Measurements from ENCODE around the gene GAB3. TPM values are rescaled to one million over a fixed set of nuclear protein-coding genes. Genes with fewer than 3 reads are reported as not detected.
"Not testable (repeated sequence)": the region's sequence is repeated elsewhere in the genome, so short reads cannot be mapped to it uniquely, and the experiment has no call there.

The GAB3 gene
- total RNA-seq, 4 donors from 2014 or later = 2.9 to 5.5 (median 5.1) TPM

DNA sequence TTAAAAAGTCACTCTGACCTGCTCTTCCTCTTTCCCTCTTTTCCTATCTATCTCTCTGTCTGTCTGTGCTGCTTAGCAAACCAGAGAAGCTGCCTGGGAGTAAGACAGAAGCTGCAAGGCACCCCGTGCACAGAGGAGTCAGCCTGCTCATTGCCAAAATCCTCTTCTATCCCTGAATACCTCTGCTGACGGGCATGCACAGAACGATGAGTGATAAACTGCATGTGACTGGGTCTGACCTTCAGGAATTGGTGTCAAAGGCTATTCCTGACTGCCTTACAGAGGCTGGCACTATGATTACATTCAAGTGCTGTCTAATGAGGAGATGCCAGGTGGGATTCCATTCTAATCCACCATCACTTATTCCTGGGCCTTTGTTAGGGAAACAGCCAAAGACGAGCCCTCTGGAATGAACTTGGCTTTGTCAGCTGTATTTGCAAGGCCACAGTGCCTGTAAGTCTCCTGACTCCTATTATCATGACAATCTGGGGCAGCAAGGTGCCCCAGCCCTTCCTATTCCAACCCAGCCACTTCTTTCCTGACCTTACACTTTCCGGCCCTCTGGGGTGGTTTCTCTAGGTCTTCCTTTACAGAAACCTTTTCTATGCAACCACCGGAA is 52.1 kb downstream of the GAB3 start:
- no peaks in the 10 kb centered on the region for H3K27me3 ChIP-seq
- ATAC-seq = no peak
- no peak overlapping the region for H3K4me3 ChIP-seq
- H3K27ac ChIP-seq = no peak overlapping the region
- no peak for TF ChIP-seq EP300 (IDR thresholded peaks at IDR 0.05)
- no peak for TF ChIP-seq POLR2AphosphoS5 (IDR thresholded peaks at IDR 0.05)
- TF ChIP-seq, protein P1, sequence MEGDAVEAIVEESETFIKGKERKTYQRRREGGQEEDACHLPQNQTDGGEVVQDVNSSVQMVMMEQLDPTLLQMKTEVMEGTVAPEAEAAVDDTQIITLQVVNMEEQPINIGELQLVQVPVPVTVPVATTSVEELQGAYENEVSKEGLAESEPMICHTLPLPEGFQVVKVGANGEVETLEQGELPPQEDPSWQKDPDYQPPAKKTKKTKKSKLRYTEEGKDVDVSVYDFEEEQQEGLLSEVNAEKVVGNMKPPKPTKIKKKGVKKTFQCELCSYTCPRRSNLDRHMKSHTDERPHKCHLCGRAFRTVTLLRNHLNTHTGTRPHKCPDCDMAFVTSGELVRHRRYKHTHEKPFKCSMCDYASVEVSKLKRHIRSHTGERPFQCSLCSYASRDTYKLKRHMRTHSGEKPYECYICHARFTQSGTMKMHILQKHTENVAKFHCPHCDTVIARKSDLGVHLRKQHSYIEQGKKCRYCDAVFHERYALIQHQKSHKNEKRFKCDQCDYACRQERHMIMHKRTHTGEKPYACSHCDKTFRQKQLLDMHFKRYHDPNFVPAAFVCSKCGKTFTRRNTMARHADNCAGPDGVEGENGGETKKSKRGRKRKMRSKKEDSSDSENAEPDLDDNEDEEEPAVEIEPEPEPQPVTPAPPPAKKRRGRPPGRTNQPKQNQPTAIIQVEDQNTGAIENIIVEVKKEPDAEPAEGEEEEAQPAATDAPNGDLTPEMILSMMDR (IDR thresholded peaks at IDR 0.05) = no peak
- no peak for TF ChIP-seq POLR2A (IDR thresholded peaks at IDR 0.05)
- 60 to 67% methylated on average over 3 of the region's 6 CpGs for WGBS, 2 donors (ENCODE audit: low coverage in 1 of 2)
- no peaks in the 10 kb centered on the region for H3K9me3 ChIP-seq
- H3K36me3 ChIP-seq = peaks cover 0 to 11% of the 10 kb centered on the region in 2 donors
- no peaks in the 10 kb centered on the region for H3K4me1 ChIP-seq

- ATAC-seq = no peak
- no peak overlapping the region for H3K27ac ChIP-seq
- H3K36me3 ChIP-seq = peaks cover 0 to 11% of the 10 kb centered on the region in 2 donors
- no CpG with 5 or more reads among the region's 1 CpG for WGBS, 2 donors (ENCODE audit: low coverage in 1 of 2)
- H3K4me3 ChIP-seq = no peak overlapping the region
- no peaks in the 10 kb centered on the region for H3K9me3 ChIP-seq
- no peaks in the 10 kb centered on the region for H3K4me1 ChIP-seq
- TF ChIP-seq, protein P1 (IDR thresholded peaks at IDR 0.05) = no peak
- TF ChIP-seq POLR2A (IDR thresholded peaks at IDR 0.05) (no peak), EP300 (IDR thresholded peaks at IDR 0.05) (no peak), POLR2AphosphoS5 (IDR thresholded peaks at IDR 0.05) (no peak)
- no peaks in the 10 kb centered on the region for H3K27me3 ChIP-seq
These were observed 54.2 kb downstream of the GAB3 start for GRCh38 chrX:154696676-154697045.

DNA sequence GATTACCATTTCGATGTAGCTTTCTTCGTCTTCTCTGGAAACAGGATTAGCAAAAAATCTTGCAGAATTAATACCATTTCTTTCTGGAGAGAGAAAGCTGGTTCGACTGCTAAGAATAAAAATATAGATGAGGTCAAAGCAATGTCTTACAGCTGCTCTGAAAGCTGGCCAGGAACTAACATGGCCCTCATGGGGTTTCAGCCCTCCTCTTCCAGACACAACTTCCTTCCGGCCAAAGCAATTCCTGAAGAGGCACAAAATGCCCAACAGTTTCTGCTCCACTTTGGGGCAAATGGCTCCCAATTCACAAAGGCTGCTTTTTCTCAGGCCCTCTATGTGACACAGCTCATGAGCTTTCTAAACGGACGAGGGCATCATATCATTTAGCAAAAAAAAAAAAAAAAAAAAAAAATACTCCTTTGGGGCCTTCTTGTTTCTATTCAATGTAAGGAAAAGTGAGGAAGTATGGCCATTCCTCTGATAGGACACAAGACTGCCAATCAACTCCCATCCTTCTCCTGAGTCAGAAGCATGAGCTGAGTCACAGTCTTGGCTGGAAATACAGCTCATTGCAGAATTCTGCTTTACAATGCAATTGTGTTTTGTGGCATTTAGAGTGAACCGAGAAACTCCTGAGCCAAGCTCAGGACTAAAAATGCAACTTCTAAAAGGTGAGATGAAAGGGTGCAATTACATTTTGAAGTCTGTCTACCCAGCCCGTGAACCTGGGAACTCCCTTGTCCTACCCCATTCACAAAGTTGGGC is 54.8 kb downstream of the GAB3 start:
- Histone ChIP-seq H3K27ac (no peak overlapping the region), H3K36me3 (peaks cover 0 to 11% of the 10 kb centered on the region in 2 donors), H3K27me3 (no peaks in the 10 kb centered on the region), H3K9me3 (no peaks in the 10 kb centered on the region), H3K4me3 (no peak overlapping the region), H3K4me1 (no peaks in the 10 kb centered on the region)
- TF ChIP-seq EP300 (IDR thresholded peaks at IDR 0.05) (no peak), POLR2AphosphoS5 (IDR thresholded peaks at IDR 0.05) (no peak), POLR2A (IDR thresholded peaks at IDR 0.05) (no peak)
- TF ChIP-seq, protein P1 (IDR thresholded peaks at IDR 0.05) = no peak
- ATAC-seq = no peak
- 55 to 66% methylated on average over 4 to 8 of the region's 8 CpGs for WGBS, 2 donors (ENCODE audit: low coverage in 1 of 2)

DNA sequence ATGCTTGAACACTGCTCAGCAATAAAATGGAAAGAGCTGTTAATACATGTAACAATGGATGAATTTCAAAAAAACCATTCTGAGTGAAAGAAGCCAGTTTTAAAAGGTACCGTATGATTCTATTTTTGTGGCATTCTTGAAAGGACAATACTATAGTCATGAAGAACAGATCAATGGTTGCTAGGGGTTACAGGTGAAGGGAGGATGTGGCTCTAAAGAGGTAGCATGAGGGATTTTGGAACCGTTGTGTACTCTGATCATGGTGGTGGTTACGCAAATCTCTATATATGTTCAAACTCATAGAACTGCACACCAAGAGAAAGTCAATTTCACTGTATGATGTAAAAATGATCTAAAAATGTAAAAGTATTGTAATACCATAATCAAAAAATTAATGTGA is 57.5 kb downstream of the GAB3 start:
- ATAC-seq = no peak
- no peaks in the 10 kb centered on the region for H3K9me3 ChIP-seq
- H3K27me3 ChIP-seq = no peaks in the 10 kb centered on the region
- H3K36me3 ChIP-seq = no peaks in the 10 kb centered on the region
- no peaks in the 10 kb centered on the region for H3K4me1 ChIP-seq
- no peak overlapping the region for H3K4me3 ChIP-seq
- 85 to 90% methylated on average over 3 of the region's 3 CpGs for WGBS, 2 donors (ENCODE audit: low coverage in 1 of 2)
- H3K27ac ChIP-seq = no peak overlapping the region
- TF ChIP-seq, protein P1 (IDR thresholded peaks at IDR 0.05) = no peak
- TF ChIP-seq EP300 (IDR thresholded peaks at IDR 0.05) (no peak), POLR2AphosphoS5 (IDR thresholded peaks at IDR 0.05) (no peak), POLR2A (IDR thresholded peaks at IDR 0.05) (no peak)

DNA sequence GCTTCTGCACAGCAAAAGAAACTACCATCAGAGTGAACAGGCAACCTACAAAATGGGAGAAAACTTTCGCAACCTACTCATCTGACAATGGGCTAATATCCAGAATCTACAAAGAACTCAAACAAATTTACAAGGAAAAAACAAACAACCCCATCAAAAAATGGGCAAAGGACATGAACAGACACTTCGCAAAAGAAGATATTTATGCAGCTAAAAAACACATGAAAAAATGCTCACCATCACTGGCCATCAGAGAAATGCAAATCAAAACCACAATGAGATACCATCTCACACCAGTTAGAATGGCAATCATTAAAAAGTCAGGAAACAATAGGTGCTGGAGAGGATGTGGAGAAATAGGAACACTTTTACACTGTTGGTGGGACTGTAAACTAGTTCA is 60.4 kb downstream of the GAB3 start:
- ATAC-seq, H3K27ac ChIP-seq, H3K9me3 ChIP-seq, H3K4me1 ChIP-seq, H3K4me3 ChIP-seq, H3K36me3 ChIP-seq, H3K27me3 ChIP-seq: not testable (repeated sequence)
- WGBS, 2 donors (ENCODE audit: low coverage in 1 of 2) = 90 to 100% methylated on average over 1 to 2 of the region's 2 CpGs

- ATAC-seq, H3K36me3 ChIP-seq, H3K4me3 ChIP-seq, H3K27ac ChIP-seq, H3K27me3 ChIP-seq, H3K4me1 ChIP-seq, H3K9me3 ChIP-seq: not testable (repeated sequence)
These were observed 78.8 kb downstream of the GAB3 start for GRCh38 chrX:154672084-154672483.

DNA sequence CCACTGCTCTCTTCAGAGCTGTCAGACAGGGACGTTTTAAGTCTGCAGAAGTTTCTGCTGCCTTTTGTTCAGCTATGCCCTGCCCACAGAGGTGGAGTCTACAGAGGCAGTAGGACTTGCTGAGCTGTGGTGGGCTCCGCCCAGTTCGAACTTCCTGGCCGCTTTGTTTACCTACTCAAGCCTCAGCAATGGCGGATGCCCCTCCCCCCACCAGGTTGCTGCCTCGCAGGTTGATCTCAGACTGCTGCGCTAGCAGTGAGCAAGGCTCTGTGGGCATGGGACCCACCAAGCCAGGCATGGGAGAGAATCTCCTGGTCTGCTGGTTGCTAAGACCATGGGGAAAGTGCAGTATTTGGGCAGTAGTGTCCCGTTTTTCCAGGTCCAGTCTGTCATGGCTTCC is 80.0 kb downstream of the GAB3 start:
- H3K9me3 ChIP-seq, ATAC-seq, H3K27ac ChIP-seq, H3K36me3 ChIP-seq, H3K27me3 ChIP-seq, H3K4me1 ChIP-seq, H3K4me3 ChIP-seq: not testable (repeated sequence)
- no CpG with 5 or more reads among the region's 8 CpGs for WGBS, 2 donors (ENCODE audit: low coverage in 1 of 2)

Measured in gastroesophageal sphincter (tissue), 4 donors.